Brain microvascular endothelial cell (primary cell): Measurements from ENCODE around the gene MLKL.

ENCODE experiments used
- DNase-seq: peaks from one replicate; pipeline ENCODE4 v3.0.0-alpha.2; 2020
- H3K27ac ChIP-seq: fragments of 250-450 bp; sonication (Bioruptor Pico); 2 replicates; pipeline ENCODE4 v1.5.1; 2020; ENCODE audit warnings: mild to moderate bottlenecking, moderate library complexity
- H3K27me3 ChIP-seq: fragments of 250-450 bp; sonication (Bioruptor Pico); replicated peaks from 2 replicates; pipeline ENCODE4 v1.5.1; 2020; ENCODE audit warnings: mild to moderate bottlenecking
- H3K36me3 ChIP-seq: fragments of 250-450 bp; sonication (Bioruptor Pico); replicated peaks from 2 replicates; pipeline ENCODE4 v1.5.1; 2020; ENCODE audit warnings: mild to moderate bottlenecking
- H3K4me3 ChIP-seq: 2 replicates; pipeline ENCODE4 v1.5.1; 2011; ENCODE audit warnings: low read depth, mild to moderate bottlenecking, control low read depth, low read length, moderate library complexity
- in situ Hi-C: cut with HindIII; loops from 2 replicates; pipeline ENCODE4 v1.10.0; 2017; ENCODE audit warnings: low sequenced_read_pairs, low pct_ligation_motif_present
- TF ChIP-seq, protein P1 (sequence below): IDR thresholded peaks from 2 replicates; pipeline ENCODE4 v1.5.1; 2011; ENCODE audit warnings: low read depth, mild to moderate bottlenecking, moderate library complexity, low read length, control low read depth, inconsistent platforms; ENCODE audit errors: missing control alignments

Gene MLKL

DNA sequence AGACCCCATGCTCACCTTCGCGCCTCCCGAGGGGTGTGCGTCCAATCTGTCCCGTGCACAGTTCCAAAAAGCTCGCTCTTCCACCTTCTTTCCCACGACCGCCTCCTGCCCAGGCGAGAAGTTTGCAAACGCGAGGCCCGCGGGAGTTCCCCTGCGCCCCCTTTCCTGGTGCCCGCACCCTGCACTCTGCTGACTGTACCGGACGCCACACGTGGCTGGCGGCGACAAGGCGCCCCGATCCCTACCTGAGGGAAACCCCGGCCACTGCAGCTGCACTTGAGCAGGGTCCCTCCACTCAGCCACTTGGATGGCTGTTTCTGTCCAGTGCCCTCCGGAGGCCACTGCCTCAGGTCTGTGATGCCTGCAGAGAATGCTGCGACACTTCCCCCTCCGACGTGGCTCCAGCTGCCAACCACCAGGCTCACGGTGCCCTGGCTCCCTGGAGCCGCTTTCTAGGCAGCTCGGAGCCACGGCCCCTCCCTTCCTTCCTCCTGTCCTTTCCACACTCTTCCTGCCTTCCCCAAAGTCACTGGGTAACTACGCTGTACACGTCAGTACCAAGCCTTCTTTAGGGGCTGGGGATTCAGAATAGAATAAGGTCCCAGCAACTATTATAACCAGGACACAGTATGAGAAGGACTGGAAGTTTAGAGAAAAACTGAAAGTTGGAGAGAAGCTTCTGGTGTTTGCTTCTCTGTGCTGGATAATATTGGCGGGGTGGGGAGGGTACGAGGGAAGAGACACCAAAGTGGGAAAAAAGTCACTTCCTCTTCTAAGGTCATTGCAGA lies at the start of gene MLKL:
Gene MLKL (minus strand): TSS at position 425 of the 788 bp plus-strand sequence. CDS start 5,105 bp downstream, outside the sequence.
- TF ChIP-seq, protein P1, sequence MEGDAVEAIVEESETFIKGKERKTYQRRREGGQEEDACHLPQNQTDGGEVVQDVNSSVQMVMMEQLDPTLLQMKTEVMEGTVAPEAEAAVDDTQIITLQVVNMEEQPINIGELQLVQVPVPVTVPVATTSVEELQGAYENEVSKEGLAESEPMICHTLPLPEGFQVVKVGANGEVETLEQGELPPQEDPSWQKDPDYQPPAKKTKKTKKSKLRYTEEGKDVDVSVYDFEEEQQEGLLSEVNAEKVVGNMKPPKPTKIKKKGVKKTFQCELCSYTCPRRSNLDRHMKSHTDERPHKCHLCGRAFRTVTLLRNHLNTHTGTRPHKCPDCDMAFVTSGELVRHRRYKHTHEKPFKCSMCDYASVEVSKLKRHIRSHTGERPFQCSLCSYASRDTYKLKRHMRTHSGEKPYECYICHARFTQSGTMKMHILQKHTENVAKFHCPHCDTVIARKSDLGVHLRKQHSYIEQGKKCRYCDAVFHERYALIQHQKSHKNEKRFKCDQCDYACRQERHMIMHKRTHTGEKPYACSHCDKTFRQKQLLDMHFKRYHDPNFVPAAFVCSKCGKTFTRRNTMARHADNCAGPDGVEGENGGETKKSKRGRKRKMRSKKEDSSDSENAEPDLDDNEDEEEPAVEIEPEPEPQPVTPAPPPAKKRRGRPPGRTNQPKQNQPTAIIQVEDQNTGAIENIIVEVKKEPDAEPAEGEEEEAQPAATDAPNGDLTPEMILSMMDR = peak; percentile 28
- Histone ChIP-seq H3K36me3 (no peaks in the 10 kb centered on the region), H3K27me3 (no peaks in the 10 kb centered on the region), H3K27ac (peak within 1 kb of the TSS; percentile 75), H3K4me3 (peak within 1 kb of the TSS; percentile 89)
- in situ Hi-C loops = no loop called here
- DNase-seq = peak; percentile 16

DNA sequence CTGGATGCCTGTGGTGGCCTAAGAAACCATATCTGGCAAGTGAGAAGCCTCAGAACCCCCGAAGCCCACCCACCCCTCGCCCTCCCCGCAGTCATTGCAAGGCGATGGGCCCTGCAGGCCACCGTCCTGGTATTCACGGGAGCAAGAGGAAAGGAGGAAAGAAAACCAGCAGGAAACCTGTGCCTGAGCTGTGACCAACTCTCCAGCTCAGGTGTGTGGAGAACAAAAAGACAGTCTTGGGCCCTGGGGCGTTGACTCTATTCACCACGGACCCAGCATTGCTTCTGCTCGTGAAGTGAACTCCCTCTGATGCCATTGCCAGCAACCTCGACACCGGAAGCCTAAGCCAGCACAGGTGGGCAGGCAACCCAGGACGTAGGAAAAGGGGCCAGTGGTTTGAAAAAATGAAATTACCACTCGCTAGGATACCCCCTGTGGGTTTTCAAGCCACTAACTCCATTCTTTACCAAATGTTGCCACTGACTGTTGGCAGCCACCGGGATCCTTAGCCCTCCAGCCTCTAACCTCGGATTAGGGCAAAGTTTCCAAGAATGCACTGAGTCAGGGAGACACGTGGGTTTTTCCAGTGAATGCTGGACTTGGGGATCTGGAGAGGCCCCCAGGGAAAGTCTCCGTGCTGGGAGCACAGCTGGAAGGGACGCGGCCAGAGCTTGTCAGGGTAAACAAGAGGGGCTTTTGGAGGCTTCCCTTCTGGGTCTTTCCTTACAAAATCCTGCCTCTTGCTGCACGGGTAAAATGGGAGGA lies 48.8 kb upstream of the MLKL start:
- H3K4me3 ChIP-seq = no peak overlapping the region
- no peak overlapping the region for H3K27ac ChIP-seq
- in situ Hi-C loops = no loop called here
- DNase-seq = no peak
- H3K27me3 ChIP-seq = no peaks in the 10 kb centered on the region
- H3K36me3 ChIP-seq = no peaks in the 10 kb centered on the region
- TF ChIP-seq, protein P1 = no peak

DNA sequence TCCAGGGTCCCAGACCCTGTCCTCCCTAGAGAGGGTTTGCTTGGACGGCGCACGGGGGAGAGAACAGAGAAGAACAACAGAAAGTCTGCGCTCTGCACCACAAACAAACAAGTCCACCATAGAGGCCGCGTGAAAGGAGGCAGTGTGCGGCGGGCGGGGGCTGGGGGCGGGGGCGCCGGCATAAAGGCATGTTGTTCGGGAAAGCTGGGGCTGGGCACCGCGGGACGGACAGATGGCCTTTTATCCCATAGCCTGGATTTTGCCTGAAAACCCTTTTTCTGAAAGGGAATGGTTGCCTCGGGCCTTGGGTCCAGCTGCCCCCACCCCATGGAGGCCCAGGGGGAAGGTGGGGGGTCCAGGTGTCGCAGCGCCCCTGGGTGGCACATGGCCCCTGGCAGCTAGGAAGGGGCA lies 48.0 kb upstream of the MLKL start:
- no peaks in the 10 kb centered on the region for H3K36me3 ChIP-seq
- no peak for DNase-seq
- no peaks in the 10 kb centered on the region for H3K27me3 ChIP-seq
- in situ Hi-C loops = no loop called here
- no peak overlapping the region for H3K27ac ChIP-seq
- H3K4me3 ChIP-seq = no peak overlapping the region
- TF ChIP-seq, protein P1 = no peak

DNA sequence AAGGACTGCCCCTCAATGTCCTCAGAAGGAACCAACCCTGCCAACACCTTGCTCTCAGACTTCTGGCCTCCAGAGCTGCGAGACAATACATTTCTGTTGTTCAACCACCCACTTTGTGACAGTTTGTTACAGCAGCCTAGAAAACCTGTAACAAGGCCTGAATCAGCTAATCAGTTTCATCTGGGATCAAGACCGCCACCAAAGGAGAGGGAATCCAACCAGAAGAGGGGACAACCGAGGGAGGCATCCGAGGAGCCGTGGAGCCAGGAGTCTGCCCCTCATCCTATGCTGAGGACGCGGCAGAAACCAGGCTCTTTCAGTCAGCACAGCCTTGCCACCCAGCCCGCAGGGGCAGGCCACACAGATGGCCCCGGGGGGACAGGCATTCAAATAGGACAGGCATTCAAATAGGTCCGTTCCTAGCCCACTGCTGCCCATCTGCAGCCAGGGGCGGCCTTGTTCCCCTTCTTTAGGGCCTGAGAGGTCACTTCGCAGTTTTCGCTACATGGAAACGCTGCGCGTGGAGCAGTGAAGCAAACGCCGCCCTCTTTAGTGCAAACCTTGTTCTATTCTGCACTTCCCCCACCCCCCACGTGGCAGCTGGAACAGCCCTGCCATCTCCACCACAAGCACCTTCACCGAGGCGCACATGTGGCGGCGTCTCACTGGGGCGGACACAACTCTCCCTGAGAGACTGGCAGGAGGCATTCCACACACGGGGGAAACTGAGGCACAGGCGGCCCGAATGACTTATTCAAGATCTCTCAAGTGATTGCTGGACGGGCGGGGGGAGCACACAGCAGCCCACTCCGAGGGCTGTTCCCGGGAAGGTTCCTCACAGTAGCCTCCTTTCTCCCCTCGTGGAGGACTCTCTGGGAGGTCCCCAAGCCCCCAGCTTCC lies 47.3 kb upstream of the MLKL start:
- no peak overlapping the region for H3K27ac ChIP-seq
- H3K27me3 ChIP-seq = no peaks in the 10 kb centered on the region
- no peak overlapping the region for H3K4me3 ChIP-seq
- no peaks in the 10 kb centered on the region for H3K36me3 ChIP-seq
- in situ Hi-C loops = no loop called here
- no peak for DNase-seq
- TF ChIP-seq, protein P1 = no peak

DNA sequence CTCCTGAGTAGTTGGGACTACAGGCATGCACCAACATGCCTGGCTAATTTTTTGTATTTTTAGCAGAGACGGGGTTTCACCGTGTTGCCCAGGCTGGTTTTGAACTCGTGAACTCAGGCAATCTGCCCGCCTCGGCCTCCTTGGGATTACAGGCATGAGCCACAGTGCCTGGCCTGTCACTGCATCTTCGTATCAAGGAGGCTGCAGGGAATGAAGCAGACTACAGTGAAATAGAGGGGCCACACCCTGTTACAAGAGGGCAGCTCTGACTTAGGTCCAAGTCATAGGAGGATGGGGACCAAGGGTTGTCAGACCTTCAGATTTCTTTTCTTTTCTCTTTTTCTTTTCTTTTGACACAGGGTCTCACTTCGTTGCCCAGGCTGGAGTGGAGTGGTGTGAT lies 45.3 kb upstream of the MLKL start:
- Histone ChIP-seq H3K27me3 (no peaks in the 10 kb centered on the region), H3K36me3 (no peaks in the 10 kb centered on the region), H3K4me3 (no peak overlapping the region), H3K27ac (no peak overlapping the region)
- DNase-seq = no peak
- in situ Hi-C loops = no loop called here
- TF ChIP-seq, protein P1 = no peak
